Neuronal stem cell (in vitro differentiated cells): ENCODE measurements around the gene SP110. TPM values are rescaled to one million over a fixed set of nuclear protein-coding genes. Genes with fewer than 3 reads are reported as not detected.

Source experiments
- DNase-seq: peaks from one replicate; pipeline ENCODE4 v3.0.0-alpha.2; 2013; ENCODE audit warnings: low spot score
- H2AFZ ChIP-seq: one replicate; pipeline ENCODE4 v1.6.1; 2013; ENCODE audit warnings: mild to moderate bottlenecking, low read length, inconsistent platforms
- H2AK5ac ChIP-seq: 2 replicates; pipeline ENCODE4 v1.6.1; 2013; ENCODE audit warnings: low read depth, mild to moderate bottlenecking, inconsistent platforms, low read length, moderate library complexity, mixed read lengths
- H2BK120ac ChIP-seq: 2 replicates; pipeline ENCODE4 v1.6.1; 2013; ENCODE audit warnings: low read depth, mild to moderate bottlenecking, inconsistent platforms, low read length, moderate library complexity, mixed read lengths
- H2BK12ac ChIP-seq: one replicate; pipeline ENCODE4 v1.6.1; 2013; ENCODE audit warnings: low read length, inconsistent platforms
- H2BK15ac ChIP-seq: 2 replicates; pipeline ENCODE4 v1.6.1; 2013; ENCODE audit warnings: mild to moderate bottlenecking, low read length, inconsistent platforms, mixed read lengths
- H2BK5ac ChIP-seq: one replicate; pipeline ENCODE4 v1.6.1; 2013; ENCODE audit warnings: inconsistent platforms, mild to moderate bottlenecking, low read length, moderate library complexity
- H3K14ac ChIP-seq: one replicate; pipeline ENCODE4 v1.6.1; 2013; ENCODE audit warnings: low read length, inconsistent platforms
- H3K18ac ChIP-seq: 2 replicates; pipeline ENCODE4 v1.6.1; 2013; ENCODE audit warnings: low read length, inconsistent platforms
- H3K23ac ChIP-seq: 2 replicates; pipeline ENCODE4 v1.6.1; 2013; ENCODE audit warnings: low read depth, mild to moderate bottlenecking, mixed read lengths, low read length, inconsistent platforms; ENCODE audit not compliant: poor library complexity
- H3K27ac ChIP-seq: replicated peaks from 3 replicates; pipeline ENCODE4 v1.5.1; 2013; ENCODE audit warnings: low read length, inconsistent platforms
- H3K27me3 ChIP-seq, 3 experiments: 2 replicates each; pipeline ENCODE4 v1.6.1; 2013; ENCODE audit warnings: low read length in 3 of 3, mild to moderate bottlenecking in 2 of 3, inconsistent platforms in 1 of 3, low read depth in 1 of 3, mixed read lengths in 1 of 3, moderate library complexity in 1 of 3; ENCODE audit not compliant: control insufficient read depth in 3 of 3, insufficient read depth in 3 of 3
- H3K36me3 ChIP-seq, 2 donors: replicated peaks in 1 of 2; 2 replicates each; pipeline ENCODE4 v1.6.1; 2013; ENCODE audit warnings: low read length in 2 of 2; ENCODE audit not compliant: control insufficient read depth in 2 of 2, insufficient read depth in 2 of 2
- H3K4ac ChIP-seq: 2 replicates; pipeline ENCODE4 v1.6.1; 2013; ENCODE audit warnings: inconsistent platforms, mild to moderate bottlenecking, low read length, moderate library complexity
- H3K4me1 ChIP-seq, 2 donors: 1 replicate in 1 of 2; 2 replicates in 1 of 2; pipeline ENCODE4 v1.6.1; 2013; ENCODE audit warnings: low read length in 2 of 2, low read depth in 1 of 2; ENCODE audit not compliant: control insufficient read depth in 2 of 2, insufficient read depth in 1 of 2
- H3K4me2 ChIP-seq: one replicate; pipeline ENCODE4 v1.6.1; 2013; ENCODE audit warnings: mild to moderate bottlenecking, low read length, inconsistent platforms; ENCODE audit not compliant: insufficient read depth, poor library complexity, severe bottlenecking
- H3K4me3 ChIP-seq, 2 donors: 2 replicates each; pipeline ENCODE4 v1.5.1; 2013; ENCODE audit warnings: low read length in 2 of 2, mild to moderate bottlenecking in 2 of 2, inconsistent platforms in 1 of 2, moderate library complexity in 1 of 2
- H3K79me1 ChIP-seq: one replicate; pipeline ENCODE4 v1.6.1; 2013; ENCODE audit warnings: low read depth, mild to moderate bottlenecking, inconsistent platforms, low read length, moderate library complexity
- H3K9ac ChIP-seq: one replicate; pipeline ENCODE4 v1.6.1; 2013; ENCODE audit warnings: mild to moderate bottlenecking, low read depth, low read length, inconsistent platforms; ENCODE audit not compliant: poor library complexity
- H3K9me3 ChIP-seq, 2 donors: replicated peaks in 1 of 2; 2 replicates each; pipeline versions ENCODE3 to v1.6.1; 2013; ENCODE audit warnings: low read length in 2 of 2, mild to moderate bottlenecking in 2 of 2, inconsistent platforms in 1 of 2, low read depth in 1 of 2, mixed read lengths in 1 of 2, moderate library complexity in 1 of 2; ENCODE audit not compliant: control insufficient read depth in 2 of 2, insufficient read depth in 1 of 2
- H4K8ac ChIP-seq: one replicate; pipeline ENCODE4 v1.6.1; 2013; ENCODE audit warnings: low read depth, mild to moderate bottlenecking, inconsistent platforms, low read length, moderate library complexity
- H4K91ac ChIP-seq: one replicate; pipeline ENCODE4 v1.6.1; 2013; ENCODE audit warnings: low read length, low read depth, mild to moderate bottlenecking, inconsistent platforms; ENCODE audit not compliant: poor library complexity
- WGBS, 2 donors: extraction: QIAGEN DNeasy Blood & Tissue Kit; methylation state at CpG; one replicate each; pipeline ENCODE4 v1.1.7; 2013; ENCODE audit warnings: missing lambda C conversion rate in 2 of 2, mixed read lengths in 1 of 2; ENCODE audit not compliant: insufficient read length in 2 of 2, insufficient replicate concordance in 1 of 2; ENCODE audit errors: extremely low coverage in 2 of 2; 5-methylcytosine and 5-hydroxymethylcytosine counted together
- polyA plus RNA-seq, 2 experiments: library from polyadenylated mRNA; stranded (reverse); fragments of 200-250 nt; gene quantifications; one replicate each; pipeline ENCODE4 v1.2.3, GENCODE V29; 2013

SP110 gene
- polyA plus RNA-seq (2013, experiment 1 of 2) = 1.7 TPM
- 1.5 TPM for polyA plus RNA-seq (2013, experiment 2 of 2)

DNA sequence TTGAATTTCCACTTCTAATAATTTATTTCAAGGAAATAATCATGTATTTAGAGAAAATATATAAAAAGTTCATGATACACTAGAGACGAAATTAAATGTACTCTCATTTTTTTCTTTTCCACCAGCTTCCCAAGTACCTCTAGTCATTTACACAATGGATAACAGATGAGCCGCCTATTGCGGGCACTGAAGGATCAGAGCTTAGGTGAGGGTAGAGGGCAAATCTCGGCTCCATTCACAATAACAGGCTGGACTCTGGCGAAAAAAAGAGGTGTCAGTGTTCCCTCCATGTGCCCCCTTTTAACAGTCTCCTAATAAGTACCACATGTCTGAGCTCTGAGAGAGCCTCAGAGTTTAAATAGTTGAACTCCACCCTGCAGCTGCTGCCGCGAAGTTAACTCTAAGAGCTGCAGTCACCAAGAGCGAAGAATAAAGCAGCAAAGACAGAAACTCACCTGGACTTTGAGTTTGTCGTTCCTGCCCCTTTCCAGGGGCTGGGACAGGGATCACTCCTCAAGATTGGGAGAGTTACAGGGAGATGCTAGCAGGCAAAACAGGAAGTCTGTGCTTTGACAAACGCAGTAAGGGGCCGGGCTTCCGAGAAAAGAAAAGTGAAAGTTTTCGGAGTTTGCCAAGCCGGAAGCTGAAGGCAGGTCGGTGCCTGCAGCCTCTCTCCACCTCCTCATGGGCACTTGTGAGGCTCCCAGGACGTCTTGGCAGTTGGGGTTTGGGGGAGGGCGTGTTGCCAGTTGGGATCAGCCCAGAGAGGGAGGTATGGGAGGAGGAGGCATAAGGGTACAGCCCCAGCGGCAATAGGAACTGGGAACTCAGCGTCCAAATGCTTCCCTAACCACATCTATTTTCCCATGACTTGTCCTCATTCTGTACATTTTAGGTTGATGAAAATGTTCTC is at the start of gene SP110:
Gene SP110, minus strand, starts transcription at position 566 of the 913 bp plus-strand sequence. CDS start 3,057 bp downstream, outside the sequence.
- WGBS, 2 donors = no CpG with 5 or more reads among the region's 19 CpGs

DNA sequence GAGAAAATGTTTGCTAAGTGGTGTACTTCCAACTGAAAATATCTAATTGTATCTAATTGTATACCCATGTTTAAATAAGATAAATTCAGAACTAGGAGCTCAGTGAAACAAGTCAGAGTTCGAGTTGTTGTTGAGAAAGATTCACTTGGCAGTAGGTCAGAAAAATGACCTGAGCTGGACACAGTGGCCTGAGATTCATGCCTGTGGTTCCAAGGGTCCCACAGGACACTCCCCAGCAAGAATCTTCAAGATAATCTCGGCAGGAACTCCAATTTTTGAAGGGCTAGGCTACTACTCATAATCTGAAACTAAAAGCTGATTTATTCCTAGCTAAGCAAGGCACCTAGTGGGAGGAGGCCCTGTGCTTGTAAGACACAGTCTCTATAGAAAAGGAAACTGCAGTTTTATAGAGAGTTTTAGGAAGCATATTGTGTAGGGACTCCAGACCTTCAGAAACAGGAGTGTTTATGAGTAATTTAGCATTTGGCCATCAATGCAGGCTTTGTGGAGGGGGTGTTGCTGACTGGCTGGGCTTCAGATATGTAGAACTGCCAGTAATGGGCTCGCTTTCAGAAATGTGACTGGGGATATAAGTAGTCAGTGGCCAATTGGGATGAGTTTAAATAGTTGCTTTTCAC is 48.9 kb upstream of the SP110 start:
- WGBS, 2 donors = no CpG with 5 or more reads among the region's 3 CpGs
- Histone ChIP-seq H3K4me1 (peaks cover 0 to 3% of the 10 kb centered on the region in 2 donors), H3K4me2 (no peak overlapping the region), H2BK15ac (no peak overlapping the region), H3K9ac (no peak overlapping the region), H3K27me3 (no peaks in the 10 kb centered on the region), H3K9me3 (no peaks in the 10 kb centered on the region), H3K27ac (no peak overlapping the region), H4K8ac (no peak overlapping the region), H2BK120ac (no peak overlapping the region), H2AK5ac (no peak overlapping the region), H2AFZ (no peak overlapping the region), H3K23ac (no peak overlapping the region), H3K18ac (no peak overlapping the region), H3K4me3 (no peak overlapping the region), H2BK12ac (no peak overlapping the region), H3K79me1 (no peaks in the 10 kb centered on the region), H2BK5ac (no peak overlapping the region), H3K14ac (no peak overlapping the region), H3K36me3 (no peaks in the 10 kb centered on the region), H4K91ac (no peak overlapping the region), H3K4ac (no peak overlapping the region)
- no peak for DNase-seq

More for the DNA sequence above, at the start of gene SP110:
- Histone ChIP-seq H3K23ac (no peak within 1 kb of the TSS), H2AK5ac (no peak within 1 kb of the TSS), H3K9me3 (no peaks in the 10 kb centered on the region), H3K27me3 (no peaks in the 10 kb centered on the region), H3K9ac (peak within 1 kb of the TSS; percentile 22), H2BK15ac (no peak within 1 kb of the TSS), H3K79me1 (no peaks in the 10 kb centered on the region), H3K4me2 (peak within 1 kb of the TSS; percentile 21), H2BK5ac (no peak within 1 kb of the TSS), H3K18ac (peak within 1 kb of the TSS; percentile 89), H3K4me1 (peaks cover 0 to 2% of the 10 kb centered on the region in 2 donors), H3K4me3 (peak within 1 kb of the TSS; percentile 38 to 49), H3K4ac (no peak within 1 kb of the TSS), H4K8ac (no peak within 1 kb of the TSS), H3K27ac (no peak within 1 kb of the TSS), H2AFZ (peak within 1 kb of the TSS; percentile 91), H2BK12ac (no peak within 1 kb of the TSS), H3K14ac (no peak within 1 kb of the TSS), H3K36me3 (no peaks in the 10 kb centered on the region), H4K91ac (no peak within 1 kb of the TSS), H2BK120ac (no peak within 1 kb of the TSS)
- no peak for DNase-seq

DNA sequence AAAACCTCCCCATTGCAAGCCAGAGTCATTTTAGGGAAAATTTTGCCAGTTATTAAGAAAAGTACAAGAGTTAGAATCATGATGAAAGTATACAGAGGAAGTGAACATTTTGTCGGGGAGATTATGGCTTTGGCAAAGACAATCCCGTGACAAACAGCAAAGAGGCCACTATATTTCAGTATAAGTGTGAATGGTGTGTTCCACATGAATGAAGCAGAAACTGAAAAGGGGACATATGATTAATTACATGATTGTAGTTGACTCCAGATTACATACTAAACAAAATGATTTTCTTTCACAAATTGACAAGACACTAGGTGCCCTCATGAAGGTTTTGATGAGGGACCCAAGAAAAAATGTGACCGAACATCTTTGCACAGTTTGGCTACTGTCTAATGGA is 47.8 kb upstream of the SP110 start:
- no peak overlapping the region for H2AK5ac ChIP-seq
- H2BK15ac ChIP-seq = no peak overlapping the region
- H3K27me3 ChIP-seq = no peaks in the 10 kb centered on the region
- H3K4me2 ChIP-seq = no peak overlapping the region
- H4K91ac ChIP-seq = no peak overlapping the region
- no peak overlapping the region for H3K14ac ChIP-seq
- no peak overlapping the region for H3K18ac ChIP-seq
- no peak for DNase-seq
- no peak overlapping the region for H3K27ac ChIP-seq
- no peaks in the 10 kb centered on the region for H3K36me3 ChIP-seq
- no peaks in the 10 kb centered on the region for H3K79me1 ChIP-seq
- WGBS, 2 donors = no CpG with 5 or more reads among the region's 3 CpGs
- H3K23ac ChIP-seq = no peak overlapping the region
- H3K9ac ChIP-seq = no peak overlapping the region
- H2BK5ac ChIP-seq = no peak overlapping the region
- H3K4ac ChIP-seq = no peak overlapping the region
- H3K4me1 ChIP-seq = peaks cover 0 to 3% of the 10 kb centered on the region in 2 donors
- H2BK12ac ChIP-seq = no peak overlapping the region
- no peak overlapping the region for H3K4me3 ChIP-seq
- H2BK120ac ChIP-seq = no peak overlapping the region
- no peaks in the 10 kb centered on the region for H3K9me3 ChIP-seq
- H2AFZ ChIP-seq = no peak overlapping the region
- no peak overlapping the region for H4K8ac ChIP-seq

DNA sequence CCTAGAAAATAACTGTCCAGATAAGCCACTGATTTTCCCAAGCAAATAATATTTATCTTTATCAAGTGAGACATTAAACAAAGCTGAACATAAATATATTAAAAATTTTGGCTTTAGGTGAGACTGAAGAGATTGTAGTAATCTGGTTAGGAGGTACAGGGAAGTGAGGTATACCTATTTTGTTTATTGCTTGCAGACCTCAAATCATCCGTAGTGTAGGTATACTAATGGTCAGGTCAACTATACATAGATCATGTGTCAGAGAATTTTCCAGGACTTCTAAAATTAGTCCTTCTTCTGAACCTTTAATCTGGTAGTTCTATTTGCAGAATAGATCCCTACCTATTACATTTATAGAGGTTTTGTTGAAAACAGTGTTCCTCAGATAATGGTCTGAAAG is 47.3 kb upstream of the SP110 start:
- Histone ChIP-seq H2BK5ac (no peak overlapping the region), H2BK15ac (no peak overlapping the region), H3K27ac (no peak overlapping the region), H3K4me2 (no peak overlapping the region), H3K9me3 (no peaks in the 10 kb centered on the region), H3K23ac (no peak overlapping the region), H3K79me1 (no peaks in the 10 kb centered on the region), H3K14ac (no peak overlapping the region), H3K4me1 (peaks cover 0 to 3% of the 10 kb centered on the region in 2 donors), H2AK5ac (no peak overlapping the region), H2BK120ac (no peak overlapping the region), H3K4me3 (no peak overlapping the region), H3K36me3 (no peaks in the 10 kb centered on the region), H2AFZ (no peak overlapping the region), H3K27me3 (no peaks in the 10 kb centered on the region), H4K8ac (no peak overlapping the region), H4K91ac (no peak overlapping the region), H2BK12ac (no peak overlapping the region), H3K9ac (no peak overlapping the region), H3K4ac (no peak overlapping the region), H3K18ac (no peak overlapping the region)
- no CpG with 5 or more reads among the region's 1 CpG for WGBS, 2 donors
- DNase-seq = no peak
